Naive B cell (primary cell): ENCODE results near the gene PAPSS1. TPM values are rescaled to one million over a fixed set of nuclear protein-coding genes. Genes with fewer than 3 reads are reported as not detected.
"Not testable (repeated sequence)": the region's sequence is repeated elsewhere in the genome, so short reads cannot be mapped to it uniquely, and the experiment has no call there.

Experiments
- ATAC-seq, 2 donors: fragments of 150-1000 bp; cut with Tn5 transposase; 2 replicates each; pipeline ENCODE4 v1.10.0; 2021; ENCODE audit warnings: low read depth in 2 of 2, mild to moderate bottlenecking in 2 of 2, moderate library complexity in 2 of 2
- DNase-seq: peaks from one replicate; pipeline ENCODE4 v3.0.0; 2022
- H3K27ac Mint-ChIP-seq, 6 donors: one replicate each; pipeline ENCODE4 v1.8.0; 2020 to 2022; ENCODE audit warnings: mild to moderate bottlenecking in 6 of 6, mixed read lengths in 6 of 6, moderate library complexity in 5 of 6, inconsistent platforms in 2 of 6
- H3K27me3 Mint-ChIP-seq, 3 donors: one replicate each; pipeline ENCODE4 v1.8.0; 2021 to 2022; ENCODE audit warnings: mixed read lengths in 3 of 3, mild to moderate bottlenecking in 1 of 3
- H3K36me3 Mint-ChIP-seq, 2 donors: one replicate each; pipeline ENCODE4 v1.8.0; 2020 to 2022; ENCODE audit warnings: mixed read lengths in 2 of 2, inconsistent platforms in 1 of 2, mild to moderate bottlenecking in 1 of 2
- H3K4me1 Mint-ChIP-seq, 3 donors: one replicate each; pipeline ENCODE4 v1.8.0; 2020 to 2022; ENCODE audit warnings: mixed read lengths in 3 of 3, inconsistent platforms in 1 of 3, mild to moderate bottlenecking in 1 of 3, moderate library complexity in 1 of 3
- H3K4me3 Mint-ChIP-seq, 8 donors: one replicate each; pipeline ENCODE4 v1.8.0; 2020 to 2022; ENCODE audit warnings: mild to moderate bottlenecking in 8 of 8, mixed read lengths in 8 of 8, moderate library complexity in 8 of 8, inconsistent platforms in 2 of 8
- H3K9me3 Mint-ChIP-seq, 7 donors: one replicate each; pipeline ENCODE4 v1.8.0; 2020 to 2022; ENCODE audit warnings: mixed read lengths in 7 of 7, mild to moderate bottlenecking in 5 of 7, inconsistent platforms in 2 of 7, moderate library complexity in 1 of 7
- polyA plus RNA-seq, 6 donors: library from polyadenylated mRNA; unstranded; fragments of 300-500 nt; fragmentation: Illumina TruSeq; gene quantifications; one replicate each; pipeline ENCODE4 v1.2.3, GENCODE V29; 2021; ENCODE audit warnings: low read depth in 6 of 6

Gene PAPSS1
- polyA plus RNA-seq, 6 donors from 2014 or later = 27.4 to 54.5 (median 33.6) TPM

DNA sequence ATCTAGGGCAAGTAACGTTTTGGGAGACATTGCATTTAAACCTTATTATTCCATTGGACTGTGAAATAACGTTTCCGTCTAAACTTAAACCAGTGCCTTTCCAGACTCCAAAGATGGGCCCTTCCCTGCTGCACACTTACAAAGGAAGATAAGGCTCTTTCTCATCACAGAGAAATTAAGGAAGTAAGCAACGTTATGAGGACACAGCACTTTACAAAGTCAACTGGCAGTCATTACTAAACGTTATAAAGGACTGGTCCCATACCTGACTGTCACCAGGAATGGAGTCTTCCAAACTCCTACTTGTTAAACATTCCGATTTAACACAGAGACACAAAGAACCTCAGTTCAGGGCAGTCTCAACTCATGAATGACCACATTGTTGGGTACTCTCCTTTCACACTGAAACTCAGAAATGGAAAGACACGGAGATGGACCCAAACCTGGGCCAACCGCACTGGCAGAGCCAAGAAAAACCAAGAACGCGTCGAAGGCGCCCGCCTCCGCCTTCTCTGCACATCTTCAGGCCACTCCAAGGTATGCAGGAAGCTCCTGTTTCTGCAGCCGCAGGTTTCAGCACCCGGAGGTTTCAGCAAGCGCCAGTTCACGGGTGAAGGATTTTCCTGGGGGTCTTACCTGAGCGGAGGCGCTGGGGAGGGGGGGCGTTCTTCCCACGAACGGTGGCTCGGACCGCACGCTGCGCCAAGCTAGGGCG, 670 bp downstream of the PAPSS1 start:
- peak; percentile 24 for DNase-seq
- H3K9me3 Mint-ChIP-seq = no peaks in the 10 kb centered on the region
- H3K27ac Mint-ChIP-seq = peak overlapping the region in 4 of 6 donors; percentile 6 to 97 (median 91)
- peaks cover 23 to 39% (median 28%) of the 10 kb centered on the region in 3 donors for H3K4me1 Mint-ChIP-seq
- no peak for ATAC-seq
- no peaks in the 10 kb centered on the region for H3K36me3 Mint-ChIP-seq
- H3K4me3 Mint-ChIP-seq = peak overlapping the region; percentile 88 to 99 (median 98)
- no peaks in the 10 kb centered on the region for H3K27me3 Mint-ChIP-seq

DNA sequence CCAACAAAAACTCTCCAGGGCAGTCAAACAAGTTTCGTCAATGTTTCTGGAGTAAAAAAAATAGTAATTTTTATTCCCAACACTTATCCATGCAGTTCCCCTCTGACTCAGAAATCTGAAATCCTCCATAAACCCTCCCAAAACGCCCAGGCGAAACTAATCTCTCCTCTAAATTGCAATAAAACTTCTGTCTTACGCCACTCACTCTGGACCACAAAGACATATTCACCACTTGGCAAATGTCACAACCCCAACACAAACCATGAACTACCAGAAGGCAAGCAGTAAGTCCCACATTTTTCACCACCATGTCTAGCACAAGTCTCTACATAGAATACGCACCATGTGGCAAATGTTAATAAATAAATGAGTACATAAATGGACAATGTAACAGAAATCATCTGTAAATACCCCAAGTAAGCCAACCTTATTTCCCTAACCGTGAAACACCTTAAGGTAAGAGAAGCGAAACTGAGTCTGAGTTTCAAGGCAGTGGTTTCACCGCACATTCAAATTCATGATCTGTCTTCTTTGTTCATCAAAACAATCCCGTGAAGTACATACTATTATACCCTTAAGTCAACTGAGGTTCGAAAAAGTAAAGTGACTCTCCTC, 1.6 kb downstream of the PAPSS1 start:
- H3K4me1 Mint-ChIP-seq = peaks cover 27 to 39% (median 28%) of the 10 kb centered on the region in 3 donors
- no peaks in the 10 kb centered on the region for H3K36me3 Mint-ChIP-seq
- H3K27me3 Mint-ChIP-seq = no peaks in the 10 kb centered on the region
- H3K9me3 Mint-ChIP-seq = no peaks in the 10 kb centered on the region
- ATAC-seq (no peak), DNase-seq (peak; percentile 6)
- H3K4me3 Mint-ChIP-seq = peak overlapping the region; percentile 23 to 99 (median 96)
- peak overlapping the region in 3 of 6 donors; percentile 34 to 72 (median 71) for H3K27ac Mint-ChIP-seq

DNA sequence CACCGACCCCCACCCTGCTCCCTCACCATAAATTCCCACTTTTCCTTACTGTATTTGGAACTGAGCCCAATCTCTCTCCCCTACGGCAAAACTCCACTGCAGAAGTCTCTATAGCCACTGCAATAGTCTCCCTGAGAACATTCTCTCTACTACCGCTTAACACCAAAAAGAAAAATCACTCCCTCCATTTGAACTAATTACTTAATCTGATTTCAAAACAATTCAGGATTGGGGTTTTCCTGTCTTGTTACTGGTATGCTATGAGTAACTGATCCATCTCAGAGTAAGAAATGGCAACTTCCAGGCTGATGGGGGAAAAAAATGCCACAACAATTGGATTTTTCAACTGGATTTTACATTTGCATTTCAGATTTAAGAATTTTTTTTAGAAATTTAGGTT, 5.8 kb downstream of the PAPSS1 start:
- Mint-ChIP-seq H3K27ac (peak overlapping the region in 2 of 6 donors; percentile 40 to 79), H3K9me3 (peaks cover 0 to 5% (median 0%) of the 10 kb centered on the region in 7 donors), H3K4me3 (no peak overlapping the region), H3K27me3 (no peaks in the 10 kb centered on the region), H3K4me1 (peaks cover 27 to 30% (median 27%) of the 10 kb centered on the region in 3 donors), H3K36me3 (no peaks in the 10 kb centered on the region)
- DNase-seq (no peak), ATAC-seq (no peak)

DNA sequence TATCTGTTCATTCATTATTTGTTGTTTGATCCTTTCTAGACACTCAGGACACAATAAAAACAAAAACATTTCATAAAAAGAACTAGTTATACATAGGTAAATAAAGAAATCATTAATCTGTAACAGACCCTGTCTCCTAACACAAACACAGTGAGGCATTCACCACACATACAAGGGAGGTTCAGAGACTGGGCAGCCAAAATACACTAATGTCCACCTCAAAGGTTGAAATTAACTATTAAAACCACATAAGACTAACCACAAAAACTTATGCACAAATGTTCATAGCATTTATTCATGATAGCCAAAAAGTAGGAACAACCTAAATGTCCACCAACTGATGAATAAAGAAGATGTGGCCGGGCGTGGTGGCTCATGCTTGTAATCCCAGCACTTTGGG, 7.8 kb downstream of the PAPSS1 start:
- peaks cover 7 to 25% (median 15%) of the 10 kb centered on the region in 3 donors for H3K4me1 Mint-ChIP-seq
- no peak for ATAC-seq
- H3K27ac Mint-ChIP-seq = no peak overlapping the region
- peaks cover 0 to 19% (median 5%) of the 10 kb centered on the region in 7 donors for H3K9me3 Mint-ChIP-seq
- H3K36me3 Mint-ChIP-seq = peaks cover 0 to 8% of the 10 kb centered on the region in 2 donors
- no peak overlapping the region for H3K4me3 Mint-ChIP-seq
- no peak for DNase-seq
- no peaks in the 10 kb centered on the region for H3K27me3 Mint-ChIP-seq

DNA sequence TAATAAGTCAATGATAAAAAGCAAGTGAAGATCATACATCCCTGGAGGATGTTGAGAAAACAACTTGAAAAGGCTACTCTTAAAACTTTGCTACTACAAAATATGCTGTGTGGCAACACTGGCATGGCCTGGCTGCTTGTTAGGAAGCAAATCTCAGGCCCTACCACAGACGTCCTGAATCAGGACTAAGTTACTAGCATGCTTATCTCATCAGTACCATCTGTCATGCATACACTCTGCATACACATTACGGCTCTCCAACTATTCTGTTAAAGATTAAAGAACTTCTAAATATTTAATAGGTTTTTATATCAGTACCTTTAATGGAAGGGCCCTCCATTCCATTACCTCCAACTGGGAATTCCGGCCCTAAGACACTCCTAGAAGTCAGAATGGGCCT, 8.2 kb downstream of the PAPSS1 start:
- H3K27me3 Mint-ChIP-seq = no peaks in the 10 kb centered on the region
- DNase-seq = no peak
- no peak for ATAC-seq
- peaks cover 7 to 25% (median 15%) of the 10 kb centered on the region in 3 donors for H3K4me1 Mint-ChIP-seq
- H3K4me3 Mint-ChIP-seq = no peak overlapping the region
- no peak overlapping the region for H3K27ac Mint-ChIP-seq
- peaks cover 0 to 8% of the 10 kb centered on the region in 2 donors for H3K36me3 Mint-ChIP-seq
- peaks cover 0 to 19% (median 5%) of the 10 kb centered on the region in 7 donors for H3K9me3 Mint-ChIP-seq

DNA sequence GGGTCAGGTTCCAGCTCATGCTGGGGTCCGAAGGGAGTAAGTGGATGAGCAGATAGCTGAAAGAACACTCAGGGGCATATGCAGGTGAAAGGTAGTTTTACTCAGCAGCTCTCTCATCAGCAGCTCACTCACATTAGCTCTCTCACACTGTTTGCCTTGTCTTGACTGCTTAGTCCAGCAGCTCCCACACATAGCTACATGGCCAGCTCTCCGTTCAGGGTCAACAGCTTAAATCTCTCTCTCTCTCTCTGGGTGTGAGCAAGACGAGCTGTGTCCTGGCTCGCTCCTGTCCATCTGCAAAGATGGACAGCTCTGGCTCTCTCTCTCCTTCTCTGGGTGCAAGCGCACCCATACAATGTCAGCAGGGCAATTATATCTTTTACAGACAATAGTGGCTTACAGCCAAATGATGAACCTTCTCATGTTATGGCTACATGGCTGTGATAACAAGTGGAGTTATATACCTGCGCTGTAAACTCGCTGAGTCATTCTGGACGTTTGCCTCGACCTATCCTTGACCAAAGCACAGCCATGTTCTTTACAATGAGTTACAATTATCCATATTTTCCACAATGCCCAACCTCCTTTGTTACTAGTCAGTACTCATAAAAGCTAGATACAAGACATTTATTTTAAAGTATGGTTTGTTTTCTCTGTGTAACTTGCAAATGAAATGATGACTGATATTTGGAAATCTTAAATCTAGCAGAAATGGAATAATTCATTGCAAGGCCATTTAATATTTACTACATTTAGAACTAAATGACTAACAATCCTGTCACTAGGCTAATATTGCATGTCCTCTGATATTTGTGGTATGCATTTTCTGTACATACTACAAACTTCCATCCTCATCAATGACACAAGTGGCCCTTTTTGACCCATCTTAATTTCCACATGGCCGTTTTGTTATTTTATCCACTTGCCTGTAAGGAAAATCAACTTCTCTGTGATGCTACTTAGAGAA, 9.3 kb downstream of the PAPSS1 start:
- peaks cover 5 to 15% of the 10 kb centered on the region in 2 donors for H3K36me3 Mint-ChIP-seq
- DNase-seq (no peak), ATAC-seq (no peak)
- no peak overlapping the region for H3K27ac Mint-ChIP-seq
- H3K27me3 Mint-ChIP-seq = no peaks in the 10 kb centered on the region
- H3K4me3 Mint-ChIP-seq = no peak overlapping the region
- peaks cover 5 to 27% (median 10%) of the 10 kb centered on the region in 7 donors for H3K9me3 Mint-ChIP-seq
- H3K4me1 Mint-ChIP-seq = peaks cover 7 to 25% (median 11%) of the 10 kb centered on the region in 3 donors

DNA sequence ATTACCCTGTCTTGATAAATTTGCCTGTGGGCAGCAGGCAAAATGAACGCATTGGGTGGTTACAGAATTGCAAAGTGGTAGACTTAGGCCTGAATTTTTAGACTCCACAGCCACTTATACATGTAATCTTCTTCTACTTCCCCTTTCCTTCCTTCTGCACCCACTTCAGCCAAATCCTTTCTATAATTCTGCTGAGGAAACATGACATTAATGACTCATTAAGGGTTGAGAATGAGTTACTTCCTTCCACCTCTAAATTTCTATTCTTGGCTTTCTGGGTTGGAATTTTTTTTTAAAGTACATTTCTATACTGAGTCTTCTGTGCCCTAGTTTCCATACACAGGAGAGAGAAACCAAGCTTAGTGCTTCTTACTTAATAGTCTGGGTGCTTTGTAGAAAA, 10.1 kb downstream of the PAPSS1 start:
- no peaks in the 10 kb centered on the region for H3K27me3 Mint-ChIP-seq
- H3K9me3 Mint-ChIP-seq = peaks cover 8 to 36% (median 19%) of the 10 kb centered on the region in 7 donors
- no peak for DNase-seq
- H3K4me1 Mint-ChIP-seq = peaks cover 7 to 25% (median 11%) of the 10 kb centered on the region in 3 donors
- no peak overlapping the region for H3K4me3 Mint-ChIP-seq
- ATAC-seq = no peak
- H3K36me3 Mint-ChIP-seq = peaks cover 10 to 22% of the 10 kb centered on the region in 2 donors
- H3K27ac Mint-ChIP-seq = peak overlapping the region in 1 of 6 donors; percentile 57

DNA sequence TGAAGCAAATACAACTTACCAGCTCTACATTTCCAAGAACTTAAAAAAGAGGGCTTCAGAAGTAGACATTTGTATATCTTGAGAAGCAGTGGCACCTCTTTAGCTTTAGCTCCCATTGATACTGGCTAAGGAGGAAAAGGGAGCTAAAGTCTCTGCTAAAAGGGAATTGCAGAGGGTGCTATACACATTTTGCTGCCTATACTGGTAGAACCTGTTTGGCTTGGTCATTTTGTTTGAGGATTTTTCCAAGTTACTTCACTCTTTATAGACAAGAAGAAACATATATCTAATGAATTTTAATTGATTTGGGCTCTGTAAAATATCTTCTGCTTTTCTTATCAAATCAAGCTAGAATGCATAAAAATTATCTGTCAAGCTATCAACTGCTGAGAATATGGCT, 11.8 kb downstream of the PAPSS1 start:
- Mint-ChIP-seq H3K27ac (no peak overlapping the region), H3K4me1 (peaks cover 7 to 20% (median 11%) of the 10 kb centered on the region in 3 donors), H3K9me3 (peaks cover 8 to 53% (median 29%) of the 10 kb centered on the region in 7 donors), H3K4me3 (no peak overlapping the region), H3K27me3 (no peaks in the 10 kb centered on the region), H3K36me3 (peaks cover 17 to 22% of the 10 kb centered on the region in 2 donors)
- DNase-seq = no peak
- ATAC-seq = no peak

DNA sequence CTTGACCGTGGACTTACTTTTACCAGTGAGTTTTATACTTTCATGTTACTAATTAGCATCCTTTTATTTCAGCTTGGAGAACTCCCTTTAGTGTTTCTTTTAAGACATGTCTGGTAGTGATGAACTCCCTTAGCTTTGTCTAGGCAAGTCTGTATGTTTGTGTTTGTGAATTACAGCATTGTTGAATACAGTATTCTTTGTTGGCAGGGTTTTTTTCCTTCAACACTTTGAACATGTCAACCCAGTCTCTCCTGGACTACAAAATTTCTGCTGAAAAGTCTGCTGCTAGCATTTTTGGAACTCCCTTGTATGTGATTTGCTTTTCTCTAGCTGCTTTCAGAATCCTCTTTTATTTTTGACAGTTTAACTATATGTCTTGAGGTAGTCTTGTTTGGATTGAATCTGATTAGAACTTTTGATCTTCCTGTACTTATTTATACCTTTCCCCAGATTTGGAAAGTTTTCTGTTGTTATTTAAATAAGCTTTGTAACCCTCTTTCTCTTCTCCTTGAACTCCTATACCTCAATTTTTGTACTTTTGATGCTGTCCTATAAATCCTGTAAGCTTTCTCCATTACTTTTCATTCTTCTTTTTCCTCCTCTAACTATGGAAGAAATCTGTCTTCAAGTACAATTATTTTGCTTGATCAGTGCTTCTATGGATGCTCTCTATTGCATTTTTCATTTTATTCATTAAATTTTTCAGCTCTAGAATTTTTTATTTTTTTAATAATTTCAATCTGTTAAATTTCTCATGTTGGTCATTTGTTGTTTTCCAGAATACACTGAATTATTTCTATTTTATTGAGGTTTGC, 14.1 kb downstream of the PAPSS1 start:
- Mint-ChIP-seq H3K27me3 (no peaks in the 10 kb centered on the region), H3K27ac (no peak overlapping the region), H3K36me3 (peaks cover 22 to 32% of the 10 kb centered on the region in 2 donors), H3K9me3 (peaks cover 13 to 55% (median 33%) of the 10 kb centered on the region in 7 donors), H3K4me3 (no peak overlapping the region), H3K4me1 (peaks cover 11 to 28% (median 12%) of the 10 kb centered on the region in 3 donors)
- no peak for ATAC-seq
- no peak for DNase-seq

DNA sequence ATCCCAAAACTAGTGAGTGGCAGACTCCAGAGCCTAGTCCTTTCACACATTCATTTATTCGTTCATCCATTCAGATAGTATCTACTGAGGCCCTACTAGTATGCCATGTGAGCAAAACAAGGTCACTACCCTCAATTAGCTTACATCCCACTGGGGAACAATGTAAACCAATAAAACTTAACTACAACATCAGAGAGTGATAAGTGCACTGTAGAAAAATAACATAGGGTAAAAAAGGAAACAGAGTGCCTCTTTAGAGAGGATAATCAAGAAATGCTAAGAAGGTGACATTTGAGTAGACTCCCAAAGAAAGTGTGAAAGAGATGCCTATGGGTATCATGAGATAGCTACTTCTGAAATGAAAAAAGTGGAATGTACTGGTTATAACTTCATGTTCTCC, 18.5 kb downstream of the PAPSS1 start:
- Mint-ChIP-seq H3K4me1 (peaks cover 0 to 8% (median 5%) of the 10 kb centered on the region in 3 donors), H3K36me3 (peaks cover 37 to 56% of the 10 kb centered on the region in 2 donors), H3K27ac (peak overlapping the region in 1 of 6 donors; percentile 70), H3K4me3 (no peak overlapping the region), H3K27me3 (no peaks in the 10 kb centered on the region), H3K9me3 (peaks cover 10 to 36% (median 21%) of the 10 kb centered on the region in 7 donors)
- ATAC-seq = no peak
- no peak for DNase-seq

DNA sequence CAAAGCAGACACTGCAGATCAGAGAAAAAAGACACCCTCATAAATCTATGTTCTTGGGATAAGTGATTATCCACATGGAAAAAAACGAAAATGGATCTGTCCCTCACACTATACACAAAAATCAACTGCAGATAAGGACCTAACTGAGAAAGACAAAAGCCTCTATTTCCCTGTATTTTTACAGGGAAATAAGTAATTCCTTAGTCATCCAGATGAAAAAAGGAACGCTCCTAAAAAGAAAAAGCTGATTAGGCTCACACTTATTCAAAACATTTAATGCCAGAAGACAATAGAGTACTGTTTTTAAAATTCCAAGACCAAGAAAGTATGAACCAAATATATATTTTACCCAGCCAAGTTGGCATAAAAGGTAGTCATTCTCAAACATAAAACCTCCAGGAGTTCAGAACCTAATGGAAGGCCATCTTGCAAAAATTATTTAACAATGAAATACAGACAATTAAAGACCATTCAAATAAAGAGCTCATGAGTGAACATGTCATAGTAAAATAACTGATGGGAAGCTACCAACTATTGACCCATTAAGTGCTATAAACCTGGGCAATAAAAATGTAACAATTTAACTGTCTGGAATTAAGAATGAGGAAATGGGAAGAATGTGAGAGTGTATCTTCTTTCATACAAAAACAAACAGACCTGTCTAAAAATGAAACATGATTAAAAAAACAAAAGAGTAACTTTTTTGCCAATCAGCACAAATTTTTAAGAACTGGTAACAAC, 20.4 kb downstream of the PAPSS1 start:
- Mint-ChIP-seq H3K9me3 (peaks cover 4 to 17% (median 11%) of the 10 kb centered on the region in 7 donors), H3K4me1 (peaks cover 0 to 13% (median 5%) of the 10 kb centered on the region in 3 donors), H3K27me3 (no peaks in the 10 kb centered on the region), H3K36me3 (peaks cover 23 to 61% of the 10 kb centered on the region in 2 donors), H3K27ac (peak overlapping the region in 1 of 6 donors; percentile 20), H3K4me3 (no peak overlapping the region)
- ATAC-seq (no peak), DNase-seq (no peak)

DNA sequence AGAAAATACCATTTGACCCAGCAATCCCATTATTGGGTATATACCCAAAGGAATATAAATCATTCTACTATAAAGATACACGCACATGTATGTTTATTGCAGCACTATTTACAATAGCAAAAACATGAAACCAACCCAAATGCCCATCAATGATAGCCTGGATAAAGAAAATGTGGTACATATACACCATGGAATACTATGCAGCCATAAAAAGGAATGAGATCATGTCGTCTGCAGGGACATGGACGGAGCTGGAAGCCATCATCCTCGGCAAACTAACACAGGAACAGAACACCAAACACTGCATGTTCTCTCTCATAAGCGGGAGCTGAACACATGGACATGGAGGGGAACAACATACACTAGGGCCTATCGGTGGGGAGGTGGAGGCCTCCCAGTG, 23.8 kb downstream of the PAPSS1 start:
- not testable (repeated sequence) for H3K4me1 Mint-ChIP-seq, ATAC-seq, DNase-seq, H3K27me3 Mint-ChIP-seq, H3K4me3 Mint-ChIP-seq, H3K27ac Mint-ChIP-seq, H3K9me3 Mint-ChIP-seq
- peaks cover 23 to 55% of the 10 kb centered on the region in 2 donors for H3K36me3 Mint-ChIP-seq
